Activated CD4-positive, alpha-beta T cell treated with anti-CD3 and anti-CD28 coated beads for 48 hours (primary cell): ENCODE data around the gene CXCR6.

Experiments used
- DNase-seq: peaks from one replicate; pipeline ENCODE4 v3.0.0-alpha.2; 2020

CXCR6 gene

DNA sequence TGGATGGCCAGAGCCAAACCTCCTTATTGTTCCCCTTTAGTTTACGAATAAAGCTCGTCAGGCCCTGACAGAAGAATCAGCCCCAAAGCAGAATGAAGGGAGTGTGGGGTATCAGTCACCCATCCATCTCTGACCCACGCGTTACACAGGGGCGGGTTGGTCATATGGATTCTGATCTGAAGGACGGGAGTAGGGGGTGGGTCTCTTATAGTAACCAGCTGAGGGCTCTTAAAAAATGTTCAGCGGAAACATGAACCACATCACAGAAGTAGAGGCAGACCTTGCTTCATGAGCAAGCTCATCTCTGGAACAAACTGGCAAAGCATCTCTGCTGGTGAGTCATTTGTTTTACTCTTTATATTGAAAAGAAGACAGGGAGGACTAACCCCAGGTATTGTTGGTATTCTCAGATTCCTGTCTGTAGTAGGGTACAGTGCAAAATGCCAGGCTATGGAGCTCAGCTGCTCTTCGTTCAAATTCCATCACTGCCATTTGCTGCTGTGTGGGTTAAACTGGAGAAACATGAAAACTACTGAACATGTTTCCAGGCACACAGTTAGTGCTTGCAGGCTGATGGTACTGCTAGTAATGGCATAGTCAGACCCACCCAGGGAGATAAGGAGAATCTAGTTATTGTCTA is at the start of gene CXCR6:
Gene CXCR6 (plus strand): TSS at position 258 of the 640 bp plus-strand sequence. CDS start 3,018 bp downstream, outside the sequence.
- peak; percentile 53 for DNase-seq

DNA sequence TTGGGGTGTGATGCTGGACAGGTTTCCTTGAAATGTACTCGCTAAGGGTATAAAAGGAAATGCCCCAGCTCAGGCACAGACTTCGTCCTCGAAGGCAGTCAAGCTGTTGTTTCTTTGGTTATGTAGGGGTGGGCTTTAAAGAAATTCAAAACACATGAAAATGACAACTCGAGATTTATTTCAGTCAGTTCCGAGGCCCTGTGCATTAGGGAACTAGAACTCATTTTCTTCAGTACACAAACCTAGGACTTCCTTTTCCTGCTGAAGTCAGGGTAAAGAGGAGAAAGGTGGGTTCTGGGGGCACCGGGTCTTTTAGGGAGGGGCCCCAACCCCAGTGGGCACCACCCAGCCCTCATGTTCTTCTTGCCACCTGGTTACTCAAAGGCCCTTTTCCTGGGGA is 49.2 kb upstream of the CXCR6 start:
- no peak for DNase-seq

DNA sequence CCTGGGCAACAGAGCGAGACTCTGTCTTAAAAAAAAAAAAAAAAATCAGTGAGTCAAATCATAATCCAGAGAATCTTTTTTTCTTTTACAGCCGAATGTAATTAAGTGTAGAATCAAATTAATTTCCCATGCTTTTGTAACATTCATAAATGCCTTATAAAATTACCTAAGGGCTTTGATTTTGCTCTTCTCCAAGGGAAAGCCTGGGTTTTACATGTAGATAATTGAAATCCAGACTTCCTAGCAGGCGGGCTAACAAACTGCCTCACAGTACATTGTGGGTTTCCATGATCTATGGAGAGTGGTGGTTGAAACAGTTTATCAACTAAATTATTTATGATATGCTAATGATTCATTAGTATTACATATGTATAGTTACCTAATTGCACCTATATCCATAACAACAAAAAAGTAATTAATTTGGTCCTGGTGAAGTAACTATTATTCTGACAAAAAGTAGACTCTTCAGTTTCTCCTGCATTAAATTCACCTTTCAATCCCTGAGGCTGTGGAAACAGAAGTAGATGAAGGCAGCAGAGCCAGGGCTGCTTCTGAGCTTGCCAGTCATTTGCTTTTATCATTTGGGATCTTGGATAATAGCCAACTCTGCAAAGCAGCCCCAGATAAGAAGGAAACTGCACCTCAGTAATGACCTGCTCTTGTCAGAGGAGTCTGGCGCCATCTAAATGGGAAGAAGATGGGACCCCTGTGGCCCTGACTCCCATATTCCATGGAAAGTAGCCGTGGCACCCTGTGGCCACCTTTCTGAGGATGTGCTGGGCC is 47.4 kb upstream of the CXCR6 start:
- DNase-seq, result no peak

DNA sequence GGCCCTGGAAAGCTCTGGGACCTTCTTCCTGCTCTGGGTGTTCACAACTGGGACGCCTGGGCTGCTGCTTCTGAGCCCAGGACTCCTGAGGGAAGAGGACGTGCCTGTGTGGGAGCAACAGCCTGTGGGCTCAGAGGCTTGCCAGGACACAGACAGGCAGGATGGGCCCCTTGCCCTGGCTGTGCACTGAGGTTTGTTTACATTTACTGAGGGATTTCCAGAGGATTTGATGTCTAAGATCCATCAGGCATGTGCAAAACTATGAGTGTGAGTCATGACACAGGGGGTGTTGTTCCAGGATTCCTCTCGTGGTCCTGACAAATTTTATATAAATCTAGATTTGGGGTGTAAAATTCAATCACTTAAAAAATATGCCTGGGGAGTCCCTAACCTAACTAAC is 46.3 kb upstream of the CXCR6 start:
- DNase-seq, result no peak

DNA sequence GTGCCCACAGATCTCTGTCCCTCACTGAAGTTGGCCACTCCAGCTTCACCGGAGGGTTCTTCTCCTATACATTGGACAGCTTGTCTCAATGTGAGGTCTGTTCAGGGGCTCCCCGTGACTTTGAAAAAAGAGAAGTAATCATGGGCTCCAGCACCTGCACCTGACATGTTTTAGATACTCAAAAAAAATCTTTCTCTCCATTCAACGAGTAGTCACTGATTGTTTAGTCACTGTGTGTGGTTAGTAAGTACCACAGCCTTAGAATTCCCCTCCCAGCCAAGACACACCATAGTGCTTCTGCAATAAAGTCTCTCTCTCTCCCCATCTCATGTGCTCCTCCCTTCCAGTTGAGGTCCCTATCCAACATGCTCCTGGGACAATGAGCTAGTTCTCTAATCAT is 38.3 kb upstream of the CXCR6 start:
- no peak for DNase-seq

DNA sequence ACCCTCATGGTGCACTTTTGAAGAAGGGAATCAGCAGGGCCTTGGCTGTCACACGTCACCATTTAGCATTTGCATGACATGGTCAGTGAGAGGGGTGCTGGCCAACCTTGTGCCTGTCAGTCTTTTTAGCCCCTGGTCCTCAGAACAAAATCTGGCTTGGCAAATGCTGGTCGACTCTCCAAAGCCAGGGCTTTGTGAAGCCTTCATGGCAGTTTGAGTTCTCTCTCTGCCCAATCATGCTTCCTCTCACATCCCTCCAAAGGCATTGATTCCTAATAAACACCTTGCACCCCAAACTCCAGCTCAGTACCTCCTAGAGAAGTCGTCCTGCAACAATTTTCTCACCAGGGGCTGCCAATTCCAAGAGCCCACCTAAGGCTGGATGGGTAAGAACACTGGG is 37.5 kb upstream of the CXCR6 start:
- DNase-seq, result no peak

DNA sequence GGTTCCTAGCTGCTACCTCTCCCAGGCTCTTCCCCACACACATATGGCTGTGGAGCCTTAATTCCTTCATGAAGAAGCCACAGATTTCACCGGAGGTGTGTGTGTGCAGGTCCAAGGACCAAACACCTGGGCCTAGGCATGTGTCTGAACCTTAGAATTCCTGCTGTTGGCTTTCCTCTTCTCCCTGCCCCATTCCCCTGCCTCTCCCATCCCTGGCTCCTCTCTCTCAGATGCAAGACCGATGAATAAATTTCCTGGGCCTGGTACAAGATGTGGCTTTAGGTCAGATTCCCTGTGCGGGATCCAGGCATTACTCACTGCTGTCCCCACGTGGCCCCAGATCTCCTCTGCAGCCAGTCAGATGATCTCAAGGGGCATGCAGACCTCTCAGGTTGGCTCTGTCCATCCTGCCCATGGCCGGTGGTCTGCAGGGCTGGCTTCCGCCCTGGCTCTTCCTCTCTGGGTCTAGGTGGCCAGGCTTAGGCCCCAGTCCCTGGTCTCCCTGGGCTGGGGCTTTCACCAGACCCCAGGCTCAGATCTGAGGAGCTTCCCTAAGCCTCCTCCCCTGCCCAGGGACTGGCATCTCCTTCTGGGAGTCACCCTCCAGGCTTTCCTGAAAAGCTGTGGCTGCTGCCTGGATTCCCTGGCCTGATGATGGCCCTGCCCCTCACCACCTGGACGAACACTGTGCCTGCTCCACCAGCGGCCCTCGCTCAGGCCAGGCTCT is 36.4 kb upstream of the CXCR6 start:
- no peak for DNase-seq

DNA sequence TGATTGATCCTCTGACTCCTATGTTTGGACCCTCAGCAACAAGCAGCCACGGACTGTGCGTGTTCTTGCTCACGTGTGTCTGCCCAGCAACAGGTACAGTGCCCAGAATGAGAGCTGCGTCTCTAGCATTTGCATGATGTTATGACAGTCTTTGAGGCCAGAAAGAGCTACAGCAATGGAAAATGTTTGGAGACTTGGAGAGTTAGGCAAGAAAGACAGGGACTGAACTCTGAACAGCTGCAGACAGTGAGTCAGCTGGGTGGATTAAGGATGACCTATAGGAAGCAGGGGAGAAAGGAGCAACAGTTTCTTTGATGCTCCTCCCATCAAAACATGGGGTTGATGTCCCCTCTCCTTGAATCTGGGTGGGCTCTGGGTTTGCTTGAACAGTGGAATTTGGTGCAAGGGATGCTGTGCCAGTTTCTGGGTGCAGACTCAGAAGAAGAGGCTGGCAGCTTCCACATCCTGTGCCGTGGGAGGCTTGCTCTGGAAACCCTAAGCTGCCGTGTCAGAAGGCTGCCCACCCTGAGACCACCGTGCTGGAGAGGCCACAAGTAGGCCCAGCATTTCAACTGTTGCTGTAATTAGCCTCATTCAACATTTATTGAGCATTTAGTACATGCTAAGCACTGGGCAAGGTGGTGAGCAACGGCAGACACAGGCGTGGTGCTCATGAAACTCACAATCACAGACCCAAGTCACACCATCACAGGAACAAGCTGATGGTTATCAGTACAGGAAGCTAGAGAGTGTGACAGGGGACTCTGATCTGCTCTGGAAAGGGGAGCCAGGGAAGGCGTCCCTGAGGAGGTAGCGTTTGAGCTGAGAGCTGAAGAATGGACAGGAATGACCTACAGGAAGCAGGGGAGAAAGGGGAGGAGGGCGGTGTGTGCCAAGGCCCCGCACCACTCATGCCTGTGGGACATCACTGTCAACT is 35.2 kb upstream of the CXCR6 start:
- no peak for DNase-seq

DNA sequence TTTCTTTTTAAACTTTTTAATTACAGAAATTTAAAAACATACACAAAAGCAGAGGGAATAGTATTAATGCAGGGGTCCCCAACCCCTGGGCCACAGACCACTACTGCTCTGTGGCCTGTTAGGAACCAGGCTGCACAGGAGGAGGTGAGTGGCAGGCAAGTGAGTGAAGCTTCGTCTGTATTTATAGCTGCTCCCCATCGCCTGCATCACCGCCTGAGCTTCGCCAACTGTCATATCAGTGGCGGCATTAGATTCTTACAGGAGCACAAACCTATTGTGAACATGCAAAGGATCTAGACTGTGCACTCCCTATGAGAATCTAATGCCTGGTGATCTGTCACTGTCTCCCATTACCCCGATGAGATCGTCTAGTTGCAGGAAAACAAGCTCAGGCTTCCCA is 34.5 kb upstream of the CXCR6 start:
- DNase-seq, result no peak

DNA sequence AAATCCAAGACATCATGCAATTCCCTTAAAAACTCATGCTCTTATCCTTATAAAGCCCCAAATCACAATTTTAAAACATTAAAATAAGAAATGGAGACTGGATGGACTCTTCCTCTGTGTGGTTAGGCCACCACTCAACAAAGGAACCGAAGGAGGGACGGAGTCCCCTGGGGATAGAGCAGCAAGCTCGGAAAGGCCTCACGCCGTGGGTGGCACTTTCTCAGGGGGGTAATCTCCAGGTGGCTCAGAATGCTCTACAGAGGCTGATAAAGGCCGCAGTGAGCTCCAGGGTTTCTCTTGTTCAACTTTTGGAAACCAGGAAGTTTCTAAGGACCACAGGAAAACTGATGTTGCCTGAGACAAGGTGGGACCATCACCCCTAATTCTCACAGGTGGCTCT is 33.7 kb upstream of the CXCR6 start:
- no peak for DNase-seq

DNA sequence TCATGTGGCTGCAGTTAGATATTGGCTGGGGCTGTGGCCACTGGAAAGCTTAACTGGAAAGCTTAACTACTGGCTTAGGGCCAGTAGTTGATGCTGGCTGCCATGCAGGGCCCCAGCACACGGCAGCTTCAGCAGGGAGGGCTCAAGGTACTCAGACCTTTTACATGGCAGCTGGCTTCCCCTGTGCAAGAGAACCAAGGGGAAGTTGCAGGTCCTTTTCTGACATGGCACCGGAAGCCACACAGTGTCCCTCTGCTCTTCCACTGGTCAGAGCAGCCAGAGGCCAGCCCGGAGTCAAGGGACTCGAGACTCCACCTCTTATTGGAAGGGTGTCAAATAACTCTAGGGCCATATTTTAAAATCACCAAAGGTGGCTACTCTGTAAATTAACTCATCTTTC is 32.4 kb upstream of the CXCR6 start:
- no peak for DNase-seq

DNA sequence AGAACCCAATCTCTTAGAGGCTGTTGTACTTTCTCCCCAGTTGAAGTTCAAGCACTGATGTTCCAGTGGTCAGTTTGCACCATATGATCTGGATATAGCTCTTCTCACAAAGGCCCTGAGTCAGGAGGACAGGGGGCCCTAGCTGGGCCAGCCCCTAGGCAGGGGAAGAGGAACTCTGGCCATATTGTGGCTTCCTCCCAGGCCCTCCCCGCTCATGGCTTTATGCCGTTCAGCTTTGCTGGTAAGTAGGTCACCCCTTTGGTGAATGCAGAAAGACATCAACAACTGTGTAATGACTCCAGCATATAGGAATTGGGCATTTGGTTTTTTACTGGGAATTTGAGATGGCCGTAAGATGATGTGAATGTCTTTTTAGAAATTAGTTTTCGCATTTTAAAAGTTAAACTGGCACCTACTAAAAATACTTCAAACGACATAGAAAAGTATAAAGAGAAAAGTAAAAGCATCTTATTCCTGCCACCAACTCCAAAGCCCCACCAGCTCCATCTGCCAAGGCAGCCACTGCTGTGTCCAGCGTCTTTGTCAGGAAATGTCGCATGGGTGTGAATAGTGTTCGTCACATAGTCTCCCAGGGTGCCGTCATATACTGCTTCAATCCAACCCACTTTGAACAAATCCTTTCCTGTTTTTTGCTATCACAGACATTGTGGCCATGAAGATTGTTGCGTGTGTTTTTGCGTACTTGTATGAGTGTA is 31.6 kb upstream of the CXCR6 start:
- no peak for DNase-seq

DNA sequence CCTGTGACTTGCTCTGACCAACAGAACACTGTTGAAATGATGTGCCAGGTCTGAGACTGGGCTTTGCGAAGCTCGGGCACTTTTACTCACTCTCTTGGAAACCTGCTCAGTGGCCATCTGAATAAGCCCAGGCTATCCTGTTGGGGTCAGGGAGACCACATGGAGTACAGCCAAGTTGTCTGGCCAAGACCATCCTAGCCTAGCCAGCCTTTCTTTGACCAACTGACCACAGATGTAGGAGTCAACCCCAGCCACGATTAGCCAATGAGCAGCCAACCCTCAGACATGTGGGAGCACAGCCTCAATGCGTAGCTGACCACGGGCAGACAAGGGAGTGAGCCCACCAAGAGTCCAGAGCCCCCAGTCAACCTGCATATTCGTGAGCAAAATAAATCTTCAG is 30.8 kb upstream of the CXCR6 start:
- no peak for DNase-seq

DNA sequence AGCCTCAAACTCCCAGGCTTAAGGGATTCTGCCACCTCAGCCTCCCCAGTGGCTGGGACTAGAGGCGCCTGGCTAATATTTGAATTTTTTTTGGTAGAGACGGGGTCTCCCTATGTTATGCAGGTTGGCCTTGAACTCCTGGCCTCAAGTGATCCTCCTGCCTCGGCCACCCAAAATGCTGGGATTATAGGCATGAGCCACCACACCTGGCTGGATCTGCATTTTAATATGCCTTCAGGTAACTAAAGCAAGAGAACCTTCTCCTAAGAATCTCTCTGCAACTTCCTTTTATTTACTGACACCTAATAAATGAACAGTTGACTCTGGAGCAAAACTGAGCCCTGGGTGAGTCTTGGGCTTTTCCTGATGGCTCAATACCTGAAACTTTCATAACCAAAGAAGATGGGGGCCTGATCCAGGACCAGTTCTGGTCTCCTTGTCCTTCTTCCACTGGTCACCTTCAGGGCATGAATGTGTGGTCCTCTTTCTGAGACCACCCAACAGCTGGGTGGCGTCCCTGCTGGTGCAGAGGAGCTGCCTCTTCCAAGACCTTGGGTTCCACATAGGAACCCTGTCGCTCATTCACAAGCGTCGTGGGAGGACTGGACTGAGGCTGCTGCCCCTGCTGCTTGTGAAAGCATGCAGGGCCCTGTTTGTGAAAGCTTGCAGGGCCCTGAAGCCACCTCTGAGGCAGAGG is 28.8 kb upstream of the CXCR6 start:
- no peak for DNase-seq

DNA sequence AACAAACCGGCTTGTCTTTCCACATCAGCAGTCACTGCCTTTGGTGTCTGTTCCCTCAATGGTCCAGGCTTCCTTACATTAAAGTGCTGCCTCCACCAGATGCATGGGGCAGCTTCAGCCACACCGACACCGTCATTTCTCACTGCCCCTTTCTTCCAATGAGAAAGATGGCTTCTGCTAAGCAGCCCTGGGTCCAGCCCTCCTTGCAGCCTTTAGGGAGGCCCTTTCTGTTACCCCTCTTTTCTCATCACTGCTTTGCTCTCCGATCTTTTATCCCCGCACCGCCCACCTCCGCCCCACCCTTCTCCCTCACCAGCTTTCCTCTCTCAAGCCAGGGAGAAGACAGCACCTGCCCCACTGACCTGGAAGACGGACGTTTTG is 28.2 kb upstream of the CXCR6 start:
- DNase-seq, result no peak

DNA sequence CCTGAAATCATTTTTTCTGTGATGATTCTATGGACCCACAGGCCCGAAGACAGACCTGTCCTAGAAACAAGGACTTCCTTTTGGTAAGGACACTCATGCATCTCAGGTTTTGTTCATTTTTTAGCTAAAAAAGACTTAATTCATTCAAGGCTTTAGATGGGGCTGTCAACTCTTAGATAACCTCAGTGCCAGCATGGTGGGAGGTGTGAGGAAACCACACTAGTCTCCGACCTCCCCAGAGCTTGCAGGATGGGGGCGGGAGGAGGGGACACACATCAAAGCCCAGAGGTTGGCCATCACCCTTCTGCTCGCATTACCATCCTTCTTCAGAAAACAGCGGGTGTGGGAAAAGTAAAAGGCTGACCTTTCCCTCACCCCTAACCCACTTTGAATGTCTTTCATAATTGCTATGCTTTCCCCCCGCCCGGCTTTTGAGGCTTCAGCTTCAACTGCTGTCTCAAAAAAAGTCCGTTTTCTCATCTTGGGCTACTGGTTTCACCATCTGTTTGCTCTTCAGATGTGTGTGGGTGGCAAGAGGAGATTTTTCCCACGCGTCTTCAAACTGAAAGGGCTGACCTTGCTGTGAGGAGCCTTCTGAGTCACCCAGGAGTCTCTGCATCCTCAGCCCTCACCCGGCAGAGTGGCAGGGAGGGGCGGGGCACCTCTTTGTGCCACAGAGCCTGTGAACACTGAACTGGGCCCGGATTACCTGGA is 27.6 kb upstream of the CXCR6 start:
- peak; percentile 87 for DNase-seq

DNA sequence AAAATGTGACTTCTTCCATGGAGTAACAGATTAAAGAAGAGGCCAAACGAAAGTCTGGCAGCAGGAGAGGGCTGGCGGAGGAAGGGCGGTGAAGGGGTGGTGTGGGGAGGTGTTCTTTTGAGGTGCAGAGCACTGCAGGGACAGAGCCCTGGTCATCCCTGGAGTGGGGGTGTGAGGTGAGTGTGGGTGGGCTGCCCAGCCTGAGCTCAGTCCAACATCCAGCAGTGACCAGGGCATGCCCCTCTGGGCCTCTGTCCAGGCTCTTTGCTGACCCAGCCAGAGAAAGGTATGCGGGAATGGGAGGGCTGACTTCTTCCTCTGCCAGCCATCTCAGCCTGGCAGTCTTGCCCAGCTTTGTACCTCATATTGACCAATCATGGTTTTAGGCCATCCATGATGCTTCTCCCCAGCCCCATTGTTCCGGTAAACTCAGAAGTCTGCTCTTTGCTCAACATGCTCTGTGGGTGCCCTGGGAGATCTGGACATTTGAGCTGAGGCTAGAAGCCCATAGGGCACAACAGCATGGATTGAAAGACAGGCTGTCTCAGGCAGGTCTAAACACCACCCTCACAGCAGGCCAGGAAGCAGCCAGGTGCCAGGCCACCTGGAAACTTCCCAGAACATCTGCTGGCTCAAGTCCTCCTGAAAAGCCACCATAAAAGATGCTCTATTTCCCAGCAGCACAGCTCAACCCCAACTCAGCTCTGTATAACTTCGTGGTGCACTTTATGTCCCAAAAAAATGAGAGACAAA is 25.9 kb upstream of the CXCR6 start:
- DNase-seq, result no peak

DNA sequence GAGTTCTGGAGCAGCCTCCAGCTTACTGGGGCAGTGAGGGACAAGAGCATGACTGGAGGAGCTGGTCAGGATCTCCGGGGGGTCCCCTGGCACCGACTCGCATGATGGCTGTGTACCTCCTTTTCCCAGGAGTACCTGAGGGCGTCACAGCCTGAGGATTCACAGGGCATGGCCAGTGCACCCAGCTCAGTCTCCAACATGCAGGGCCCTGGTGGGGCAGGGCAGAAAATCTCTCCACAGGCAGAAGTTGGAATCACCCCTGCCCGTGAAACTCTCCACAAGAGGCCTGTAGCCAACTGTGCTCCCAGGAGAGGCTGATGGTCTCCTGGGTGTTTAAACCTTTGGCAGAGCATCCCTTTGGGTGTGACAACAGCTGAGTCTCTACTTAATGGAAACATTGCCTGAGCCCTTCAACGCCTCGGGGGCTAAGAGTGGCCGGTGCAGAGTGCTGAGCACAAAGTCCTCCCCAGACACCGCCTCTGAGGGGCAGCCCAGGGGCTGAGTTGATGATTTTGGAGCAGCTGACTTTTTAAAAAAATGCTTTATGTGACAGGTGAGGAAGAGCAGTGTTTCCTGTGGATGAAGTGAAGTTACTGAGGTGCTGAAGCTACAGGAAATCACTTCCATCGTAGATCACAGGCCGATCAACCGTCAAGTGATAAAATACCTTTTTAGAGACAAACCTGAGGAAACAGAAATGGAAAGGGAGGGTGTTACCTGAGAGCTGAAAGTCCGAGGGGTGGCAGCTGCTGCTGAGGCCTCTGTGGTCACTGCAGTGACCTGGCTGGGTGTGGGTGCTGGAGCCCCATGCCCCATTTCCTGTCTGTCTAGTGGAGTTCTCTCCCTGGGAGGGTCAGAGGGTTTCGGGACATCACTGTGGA is 21.9 kb upstream of the CXCR6 start:
- no peak for DNase-seq

DNA sequence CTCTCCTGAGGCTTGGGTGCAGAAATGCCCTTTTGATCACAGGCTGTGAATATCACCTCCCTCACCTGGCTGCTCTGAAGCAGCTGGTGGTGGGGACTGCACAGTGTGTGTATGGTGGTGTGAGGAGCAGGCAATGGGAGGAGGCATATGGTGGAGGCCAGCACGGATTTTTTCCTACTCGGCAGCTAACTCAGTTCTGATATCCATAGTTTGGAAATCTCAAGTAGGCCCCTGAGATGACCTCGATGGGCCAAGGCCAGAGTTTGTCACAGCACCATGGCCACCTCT is 21.3 kb upstream of the CXCR6 start:
- DNase-seq, result no peak
